OCI-LY3 (cell line): ENCODE measurements around the gene SNED1.

Experiments
- CTCF ChIP-seq: fragments of 200-600, 300-600 bp; sonication (generic); IDR thresholded peaks from 2 replicates; pipeline ENCODE4 v1.5.1; 2014; ENCODE audit warnings: antibody characterized with exemption, low read length, low read depth
- EZH2phosphoT487 ChIP-seq: fragments of 200-600 bp; shearing (Covaris generic); IDR thresholded peaks from 2 replicates; pipeline ENCODE4 v1.6.1; 2018; ENCODE audit warnings: antibody characterized with exemption, mixed run types, low read depth

- TF ChIP-seq CTCF (no peak), EZH2phosphoT487 (no peak)
These were observed 33.6 kb upstream of the SNED1 start for GRCh38 chr2:240964704-240965295.
